DMS153 treated with DMSO at 0.1 percent for 48 hours (cell line): Measurements from ENCODE around the gene PCDHB13.
"Not testable (repeated sequence)": the region's sequence is repeated elsewhere in the genome, so short reads cannot be mapped to it uniquely, and the experiment has no call there.

Source experiments
- DNase-seq: peaks from one replicate; lab custom pipeline; 2025; ENCODE audit not compliant: unreplicated experiment; lab: John Stamatoyannopoulos, UW

Gene PCDHB13

DNA sequence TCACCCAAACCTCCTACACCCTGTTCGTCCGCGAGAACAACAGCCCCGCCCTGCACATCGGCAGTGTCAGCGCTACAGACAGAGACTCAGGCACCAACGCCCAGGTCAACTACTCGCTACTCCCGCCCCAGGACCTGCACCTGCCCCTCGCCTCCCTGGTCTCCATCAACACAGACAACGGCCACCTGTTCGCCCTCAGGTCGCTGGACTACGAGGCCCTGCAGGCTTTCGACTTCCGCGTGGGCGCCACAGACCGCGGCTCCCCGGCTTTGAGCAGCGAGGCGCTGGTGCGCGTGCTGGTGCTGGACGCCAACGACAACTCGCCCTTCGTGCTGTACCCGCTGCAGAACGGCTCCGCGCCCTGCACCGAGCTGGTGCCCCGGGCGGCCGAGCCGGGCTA, 12.6 kb upstream of the PCDHB13 start:
- not testable (repeated sequence) for DNase-seq

DNA sequence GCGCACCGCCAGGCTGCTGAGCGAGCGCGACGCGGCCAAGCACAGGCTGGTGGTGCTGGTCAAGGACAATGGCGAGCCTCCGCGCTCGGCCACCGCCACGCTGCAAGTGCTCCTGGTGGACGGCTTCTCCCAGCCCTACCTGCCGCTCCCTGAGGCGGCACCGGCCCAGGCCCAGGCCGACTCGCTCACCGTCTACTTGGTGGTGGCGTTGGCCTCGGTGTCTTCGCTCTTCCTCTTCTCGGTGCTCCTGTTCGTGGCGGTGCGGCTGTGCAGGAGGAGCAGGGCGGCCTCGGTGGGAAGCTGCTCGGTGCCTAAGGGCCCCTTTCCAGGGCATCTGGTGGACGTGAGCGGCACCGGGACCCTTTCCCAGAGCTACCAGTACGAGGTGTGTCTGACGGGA, 12.1 kb upstream of the PCDHB13 start:
- not testable (repeated sequence) for DNase-seq

DNA sequence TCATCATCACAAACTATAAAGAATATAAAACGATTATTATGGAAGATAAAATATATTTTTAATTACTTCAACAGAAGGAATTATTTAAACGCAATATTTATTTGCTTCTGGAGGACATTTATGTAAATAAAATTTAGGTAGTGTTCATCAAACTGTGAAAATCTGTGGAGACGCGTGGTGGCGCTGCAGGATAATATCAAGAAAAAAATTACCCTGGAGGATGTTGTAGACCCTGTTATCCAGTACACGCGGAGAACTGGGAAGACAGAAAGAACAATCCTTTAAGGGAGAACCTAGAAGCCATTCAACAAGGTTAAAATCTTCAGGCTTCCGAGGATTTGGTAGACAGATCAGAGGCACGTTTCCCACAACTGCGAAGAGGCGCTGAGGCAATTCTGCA, 5.2 kb upstream of the PCDHB13 start, which contains the start of gene PCDHB12:
TSS of gene PCDHB12 (plus strand) at position 242 of the 400 bp plus-strand sequence. CDS start 189 bp downstream, outside the sequence.
- DNase-seq, result no peak

DNA sequence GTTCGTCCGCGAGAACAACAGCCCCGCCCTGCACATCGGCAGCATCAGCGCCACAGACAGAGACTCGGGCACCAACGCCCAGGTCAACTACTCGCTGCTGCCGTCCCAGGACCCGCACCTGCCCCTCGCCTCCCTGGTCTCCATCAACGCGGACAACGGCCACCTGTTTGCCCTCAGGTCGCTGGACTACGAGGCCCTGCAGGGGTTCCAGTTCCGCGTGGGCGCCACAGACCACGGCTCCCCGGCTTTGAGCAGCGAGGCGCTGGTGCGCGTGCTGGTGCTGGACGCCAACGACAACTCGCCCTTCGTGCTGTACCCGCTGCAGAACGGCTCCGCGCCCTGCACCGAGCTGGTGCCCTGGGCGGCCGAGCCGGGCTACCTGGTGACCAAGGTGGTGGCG, 3.4 kb upstream of the PCDHB13 start:
- DNase-seq, result not testable (repeated sequence)

DNA sequence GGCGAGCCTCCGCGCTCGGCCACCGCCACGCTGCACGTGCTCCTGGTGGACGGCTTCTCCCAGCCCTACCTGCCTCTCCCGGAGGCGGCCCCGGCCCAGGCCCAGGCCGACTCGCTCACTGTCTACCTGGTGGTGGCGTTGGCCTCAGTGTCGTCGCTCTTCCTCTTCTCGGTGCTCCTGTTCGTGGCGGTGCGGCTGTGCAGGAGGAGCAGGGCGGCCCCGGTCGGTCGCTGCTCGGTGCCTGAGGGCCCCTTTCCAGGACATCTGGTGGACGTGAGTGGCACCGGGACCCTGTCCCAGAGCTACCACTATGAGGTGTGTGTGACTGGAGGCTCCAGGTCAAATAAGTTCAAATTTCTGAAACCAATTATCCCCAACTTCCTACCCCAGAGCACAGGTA, 2.9 kb upstream of the PCDHB13 start:
- DNase-seq, result not testable (repeated sequence)

GRCh38 chr5:141214583-141214982, 864 bp downstream of the PCDHB13 start:
- not testable (repeated sequence) for DNase-seq

- DNase-seq, result not testable (repeated sequence)
These were observed 1.8 kb downstream of the PCDHB13 start for GRCh38 chr5:141215504-141215903.

DNA sequence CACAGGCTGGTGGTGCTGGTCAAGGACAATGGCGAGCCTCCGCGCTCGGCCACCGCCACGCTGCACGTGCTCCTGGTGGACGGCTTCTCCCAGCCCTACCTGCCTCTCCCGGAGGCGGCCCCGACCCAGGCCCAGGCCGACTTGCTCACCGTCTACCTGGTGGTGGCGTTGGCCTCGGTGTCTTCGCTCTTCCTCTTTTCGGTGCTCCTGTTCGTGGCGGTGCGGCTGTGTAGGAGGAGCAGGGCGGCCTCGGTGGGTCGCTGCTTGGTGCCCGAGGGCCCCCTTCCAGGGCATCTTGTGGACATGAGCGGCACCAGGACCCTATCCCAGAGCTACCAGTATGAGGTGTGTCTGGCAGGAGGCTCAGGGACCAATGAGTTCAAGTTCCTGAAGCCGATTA, 2.3 kb downstream of the PCDHB13 start:
- DNase-seq, result not testable (repeated sequence)

DNA sequence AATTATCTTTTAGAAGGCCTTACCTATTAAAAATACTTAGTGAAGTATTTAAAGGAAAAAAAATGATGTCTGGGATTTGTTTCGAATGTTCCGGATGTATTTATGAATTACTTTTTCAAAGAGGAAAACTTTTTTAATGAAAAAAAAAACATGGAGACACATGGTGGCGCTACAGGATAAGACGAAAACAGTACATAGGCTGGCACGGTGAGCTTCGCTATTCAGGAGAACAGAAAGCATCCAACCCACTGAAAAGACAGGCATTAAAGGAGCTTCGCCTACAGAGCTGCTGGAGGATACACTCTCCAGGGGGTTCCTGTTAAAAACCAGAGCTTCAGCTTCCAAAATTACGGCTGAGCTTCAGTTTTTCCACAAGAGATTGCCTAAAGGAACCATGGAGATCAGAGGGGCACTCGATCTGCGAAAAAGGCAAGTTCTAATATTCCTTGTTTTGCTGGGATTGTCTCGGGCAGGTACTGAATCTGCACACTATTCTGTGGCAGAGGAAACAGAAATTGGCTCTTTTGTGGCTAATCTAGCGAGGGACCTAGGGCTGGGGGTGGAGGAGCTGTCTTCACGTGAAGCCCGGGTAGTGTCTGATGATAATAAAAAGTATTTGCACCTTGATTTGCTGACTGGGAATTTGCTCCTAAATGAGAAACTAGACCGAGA, 9.5 kb downstream of the PCDHB13 start, which contains the start of gene PCDHB14:
TSS of gene PCDHB14 (plus strand) at position 232 of the 672 bp plus-strand sequence. CDS start at position 395, 163 bp downstream.
- DNase-seq, result peak; percentile 2

- DNase-seq, result not testable (repeated sequence)
These were observed 11.1 kb downstream of the PCDHB13 start for GRCh38 chr5:141224844-141225243.

DNA sequence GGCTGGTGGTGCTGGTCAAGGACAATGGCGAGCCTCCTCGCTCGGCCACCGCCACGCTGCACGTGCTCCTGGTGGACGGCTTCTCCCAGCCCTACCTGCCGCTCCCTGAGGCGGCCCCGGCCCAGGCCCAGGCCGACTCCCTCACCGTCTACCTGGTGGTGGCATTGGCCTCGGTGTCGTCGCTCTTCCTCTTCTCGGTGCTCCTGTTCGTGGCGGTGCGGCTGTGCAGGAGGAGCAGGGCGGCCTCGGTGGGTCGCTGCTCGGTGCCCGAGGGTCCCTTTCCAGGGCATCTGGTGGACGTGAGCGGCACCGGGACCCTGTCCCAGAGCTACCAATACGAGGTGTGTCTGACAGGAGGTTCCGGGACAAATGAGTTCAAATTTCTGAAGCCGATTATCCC, 11.7 kb downstream of the PCDHB13 start:
- not testable (repeated sequence) for DNase-seq

- no peak for DNase-seq
These were observed 20.5 kb downstream of the PCDHB13 start for GRCh38 chr5:141234109-141234667.

DNA sequence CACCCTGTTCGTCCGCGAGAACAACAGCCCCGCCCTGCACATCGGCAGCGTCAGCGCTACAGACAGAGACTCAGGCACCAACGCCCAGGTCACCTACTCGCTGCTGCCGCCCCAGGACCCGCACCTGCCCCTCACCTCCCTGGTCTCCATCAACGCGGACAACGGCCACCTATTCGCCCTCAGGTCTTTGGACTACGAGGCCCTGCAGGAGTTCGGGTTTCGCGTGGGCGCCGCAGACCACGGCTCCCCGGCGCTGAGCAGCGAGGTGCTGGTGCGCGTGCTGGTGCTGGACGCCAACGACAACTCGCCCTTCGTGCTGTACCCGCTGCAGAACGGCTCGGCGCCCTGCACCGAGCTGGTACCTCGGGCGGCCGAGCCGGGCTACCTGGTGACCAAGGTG, 22.2 kb downstream of the PCDHB13 start:
- DNase-seq, result not testable (repeated sequence)

GRCh38 chr5:141236516-141237313, 23.0 kb downstream of the PCDHB13 start:
- DNase-seq, result no peak

GRCh38 chr5:141241496-141241895, 27.8 kb downstream of the PCDHB13 start:
- no peak for DNase-seq

- DNase-seq, result no peak
These were observed 31.6 kb downstream of the PCDHB13 start, which contains the start of gene PCDHB15 for GRCh38 chr5:141245250-141245717. PCDHB15 (plus strand) TSS chr5:141245395; CDS start chr5:141245579, 184 bp downstream.

GRCh38 chr5:141246971-141247370, 33.3 kb downstream of the PCDHB13 start:
- DNase-seq, result not testable (repeated sequence)

DNA sequence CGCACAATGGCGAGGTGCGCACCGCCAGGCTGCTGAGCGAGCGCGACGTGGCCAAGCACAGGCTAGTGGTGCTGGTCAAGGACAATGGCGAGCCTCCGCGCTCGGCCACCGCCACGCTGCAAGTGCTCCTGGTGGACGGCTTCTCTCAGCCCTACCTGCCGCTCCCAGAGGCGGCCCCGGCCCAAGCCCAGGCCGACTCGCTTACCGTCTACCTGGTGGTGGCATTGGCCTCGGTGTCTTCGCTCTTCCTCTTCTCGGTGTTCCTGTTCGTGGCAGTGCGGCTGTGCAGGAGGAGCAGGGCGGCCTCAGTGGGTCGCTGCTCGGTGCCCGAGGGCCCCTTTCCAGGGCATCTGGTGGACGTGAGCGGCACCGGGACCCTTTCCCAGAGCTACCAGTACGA, 33.7 kb downstream of the PCDHB13 start:
- not testable (repeated sequence) for DNase-seq

GRCh38 chr5:141250576-141250975, 36.9 kb downstream of the PCDHB13 start:
- DNase-seq, result no peak

DNA sequence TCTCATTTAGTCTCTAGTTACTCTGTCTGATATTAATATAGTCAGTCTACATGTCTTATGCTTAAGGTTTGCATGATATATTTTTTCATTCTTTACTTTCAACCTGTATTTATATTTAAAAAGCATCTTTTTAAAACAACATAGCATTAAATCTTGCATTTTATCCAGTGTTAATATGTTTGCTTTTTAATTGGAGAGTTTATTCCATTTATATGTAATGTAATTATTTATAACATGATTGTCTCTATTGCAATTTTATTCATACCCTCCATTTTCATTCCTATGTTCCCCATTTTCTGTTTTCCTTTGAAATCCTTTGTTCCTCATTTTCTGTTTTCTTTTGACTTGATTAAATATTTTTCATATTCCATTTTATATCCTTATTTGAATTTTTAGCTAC, 44.7 kb downstream of the PCDHB13 start:
- DNase-seq, result no peak

DNA sequence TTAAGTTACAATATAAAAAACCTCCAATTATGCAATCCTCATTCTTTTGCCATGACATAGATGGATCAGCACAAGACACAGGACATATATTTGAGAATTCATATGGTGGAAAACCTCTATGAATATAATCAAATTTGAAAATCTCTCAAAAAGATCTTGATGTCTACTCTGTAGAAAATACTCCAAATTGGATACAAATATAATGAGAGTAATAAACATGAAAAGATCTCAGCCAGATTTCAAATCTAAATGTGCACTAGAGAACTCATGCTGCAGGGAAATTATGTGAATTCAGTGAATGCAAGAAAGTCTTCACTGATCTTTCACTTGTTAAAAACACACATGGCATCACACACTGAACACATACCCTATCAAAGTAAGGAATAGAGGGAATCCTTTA, 45.2 kb downstream of the PCDHB13 start:
- no peak for DNase-seq
